WTC11 (cell line): Measurements from ENCODE around the gene HDAC5. TPM values are rescaled to one million over a fixed set of nuclear protein-coding genes. Genes with fewer than 3 reads are reported as not detected.

ENCODE experiments used
- ATAC-seq: fragments of 200-7000 bp; cut with Tn5 transposase; 2 replicates; pipeline ENCODE4 v1.10.0; 2021; ENCODE audit warnings: mild to moderate bottlenecking, moderate library complexity
- CTCF ChIA-PET: fragments of 300-600 bp; sonication (Branson Sonifier 250); formaldehyde crosslinking; loops from one replicate; lab custom pipeline; 2021; ENCODE audit warnings: antibody characterized with exemption; lab: Charles Lee
- POLR2A ChIA-PET: fragments of 350-600 bp; sonication (Branson Sonifier 250); formaldehyde crosslinking; loops from one replicate; lab custom pipeline; 2021; ENCODE audit warnings: antibody characterized with exemption; lab: Charles Lee
- DNase-seq: peaks from one replicate; pipeline ENCODE4 v3.0.0; 2021; ENCODE audit warnings: low spot score
- H3K27ac Mint-ChIP-seq: 2 replicates; pipeline ENCODE4 v1.8.0; 2021; ENCODE audit warnings: mixed read lengths
- H3K27me3 Mint-ChIP-seq: 2 replicates; pipeline ENCODE4 v1.8.0; 2021; ENCODE audit warnings: low read depth, mild to moderate bottlenecking, moderate library complexity, mixed read lengths
- H3K36me3 Mint-ChIP-seq: 2 replicates; pipeline ENCODE4 v1.8.0; 2021; ENCODE audit warnings: mixed read lengths
- H3K4me1 Mint-ChIP-seq: 2 replicates; pipeline ENCODE4 v1.8.0; 2022; ENCODE audit warnings: mixed read lengths
- H3K4me3 Mint-ChIP-seq: 2 replicates; pipeline ENCODE4 v1.8.0; 2021; ENCODE audit warnings: mild to moderate bottlenecking, moderate library complexity, mixed read lengths
- H3K9me3 Mint-ChIP-seq: 2 replicates; pipeline ENCODE4 v1.8.0; 2021; ENCODE audit warnings: mixed read lengths
- CTCF ChIP-seq: fragments of 200-600 bp; IDR thresholded peaks from 2 replicates; pipeline ENCODE4 v1.8.0; 2022; ENCODE audit warnings: antibody characterized with exemption
- E2F4 ChIP-seq: sonication (generic); formaldehyde crosslinking; IDR thresholded peaks from 2 replicates; pipeline ENCODE4 v1.8.1; 2022; ENCODE audit warnings: low read depth, mild to moderate bottlenecking, moderate library complexity, missing genetic modification reagents, borderline replicate concordance
- ERG ChIP-seq: fragments of 250-450 bp; sonication (Bioruptor Pico); IDR thresholded peaks from 2 replicates; pipeline ENCODE4 v1.8.0; 2021; ENCODE audit warnings: mild to moderate bottlenecking
- GABPB1 ChIP-seq: sonication (generic); formaldehyde crosslinking; IDR thresholded peaks from 2 replicates; pipeline ENCODE4 v1.8.1; 2023; ENCODE audit warnings: mild to moderate bottlenecking, missing genetic modification reagents
- GTF2I ChIP-seq: fragments of 250-450 bp; sonication (Bioruptor Pico); conservative IDR thresholded peaks from 2 replicates; pipeline ENCODE4 v1.4.0; 2021; ENCODE audit warnings: mild to moderate bottlenecking
- IRF2 ChIP-seq: sonication (generic); formaldehyde crosslinking; IDR thresholded peaks from 2 replicates; pipeline ENCODE4 v1.8.0; 2022; ENCODE audit warnings: low read depth, missing genetic modification reagents, borderline replicate concordance
- NR2C2 ChIP-seq: sonication (generic); formaldehyde crosslinking; IDR thresholded peaks from 2 replicates; pipeline ENCODE4 v1.8.0; 2022; ENCODE audit warnings: mild to moderate bottlenecking, missing genetic modification reagents
- PRRX2 ChIP-seq: fragments of 250-450 bp; sonication (Bioruptor Pico); IDR thresholded peaks from 2 replicates; pipeline ENCODE4 v1.8.0; 2021; ENCODE audit warnings: mild to moderate bottlenecking
- SOX15 ChIP-seq: fragments of 250-450 bp; sonication (Bioruptor Pico); IDR thresholded peaks from 2 replicates; pipeline ENCODE4 v1.9.0; 2021; ENCODE audit warnings: mild to moderate bottlenecking
- USF1 ChIP-seq: sonication (generic); formaldehyde crosslinking; IDR thresholded peaks from 2 replicates; pipeline ENCODE4 v1.8.0; 2022; ENCODE audit warnings: mild to moderate bottlenecking, missing genetic modification reagents
- ZBTB21 ChIP-seq: sonication (generic); formaldehyde crosslinking; IDR thresholded peaks from 2 replicates; pipeline ENCODE4 v1.8.1; 2023; ENCODE audit warnings: mild to moderate bottlenecking, missing genetic modification reagents, borderline replicate concordance
- ZBTB43 ChIP-seq: sonication (generic); formaldehyde crosslinking; IDR thresholded peaks from 2 replicates; pipeline ENCODE4 v1.8.1; 2023; ENCODE audit warnings: mild to moderate bottlenecking, missing genetic modification reagents
- ZNF281 ChIP-seq: sonication (generic); formaldehyde crosslinking; IDR thresholded peaks from 2 replicates; pipeline ENCODE4 v1.8.0; 2023; ENCODE audit warnings: mild to moderate bottlenecking, missing genetic modification reagents
- ZNF416 ChIP-seq: fragments of 250-450 bp; sonication (Bioruptor Pico); IDR thresholded peaks from 2 replicates; pipeline ENCODE4 v1.9.0; 2021; ENCODE audit warnings: mild to moderate bottlenecking, inconsistent platforms
- ZNF425 ChIP-seq: fragments of 250-450 bp; sonication (Bioruptor Pico); conservative IDR thresholded peaks from 2 replicates; pipeline ENCODE4 v1.9.0; 2021; ENCODE audit warnings: mild to moderate bottlenecking
- total RNA-seq: library from RNA; stranded (reverse); gene quantifications from 3 replicates; pipeline ENCODE4 v1.2.3, GENCODE V29; 2021

Gene HDAC5
- total RNA-seq, 1 experiment from 2014 or later, result 61.6 TPM

GRCh38 chr17:44170135-44170498 is 46.7 kb upstream of the HDAC5 start (continued):
- TF ChIP-seq E2F4 (CRISPR knock-in tag) (no peak), USF1 (no peak), PRRX2 (CRISPR knock-in tag) (no peak)

- H3K4me1 Mint-ChIP-seq, result peaks cover 23% of the 10 kb centered on the region
- ChIA-PET CTCF (interaction anchor here (0.8 to 4.3 kb wide), 8 partner anchors 17 to 226 kb away, joined by 3 to 44 read pairs (median 16); partner anchors contain the start of gene GRN), POLR2A (no interaction called here)
- no peaks in the 10 kb centered on the region; the same call in 1 of the 2 replicates for H3K27me3 Mint-ChIP-seq
- 0 out of 2 replicates have a peak, but pooled peaks cover under 1% of the 10 kb centered on the region for H3K36me3 Mint-ChIP-seq
- H3K4me3 Mint-ChIP-seq, result no peak overlapping the region
- H3K27ac Mint-ChIP-seq, result 0 out of 2 replicates have a peak overlapping the region, but pooled peaks have one; percentile 28
- no peak for DNase-seq
- no peaks in the 10 kb centered on the region for H3K9me3 Mint-ChIP-seq
- no peak for ATAC-seq
- TF ChIP-seq ZNF425 (CRISPR knock-in tag) (no peak), IRF2 (CRISPR knock-in tag) (no peak), ERG (CRISPR knock-in tag) (no peak), GTF2I (CRISPR knock-in tag) (no peak), ZNF416 (CRISPR knock-in tag) (no peak), NR2C2 (CRISPR knock-in tag) (no peak), E2F4 (CRISPR knock-in tag) (no peak), ZBTB21 (CRISPR knock-in tag) (no peak), GABPB1 (CRISPR knock-in tag) (no peak), ZBTB43 (CRISPR knock-in tag) (no peak), ZNF281 (no peak), SOX15 (CRISPR knock-in tag) (no peak), CTCF (no peak)
Observed at GRCh38 chr17:44167181-44167861, 43.9 kb upstream of the HDAC5 start.
